Measurements from ENCODE around the gene METRNL.
"Not testable (repeated sequence)": the region's sequence is repeated elsewhere in the genome, so short reads cannot be mapped to it uniquely, and the experiment has no call there.

METRNL gene

GRCh38 chr17:83053021-83053681 is 26.3 kb upstream of the METRNL start:
- peak; percentile 28 for DNase-seq

DNA sequence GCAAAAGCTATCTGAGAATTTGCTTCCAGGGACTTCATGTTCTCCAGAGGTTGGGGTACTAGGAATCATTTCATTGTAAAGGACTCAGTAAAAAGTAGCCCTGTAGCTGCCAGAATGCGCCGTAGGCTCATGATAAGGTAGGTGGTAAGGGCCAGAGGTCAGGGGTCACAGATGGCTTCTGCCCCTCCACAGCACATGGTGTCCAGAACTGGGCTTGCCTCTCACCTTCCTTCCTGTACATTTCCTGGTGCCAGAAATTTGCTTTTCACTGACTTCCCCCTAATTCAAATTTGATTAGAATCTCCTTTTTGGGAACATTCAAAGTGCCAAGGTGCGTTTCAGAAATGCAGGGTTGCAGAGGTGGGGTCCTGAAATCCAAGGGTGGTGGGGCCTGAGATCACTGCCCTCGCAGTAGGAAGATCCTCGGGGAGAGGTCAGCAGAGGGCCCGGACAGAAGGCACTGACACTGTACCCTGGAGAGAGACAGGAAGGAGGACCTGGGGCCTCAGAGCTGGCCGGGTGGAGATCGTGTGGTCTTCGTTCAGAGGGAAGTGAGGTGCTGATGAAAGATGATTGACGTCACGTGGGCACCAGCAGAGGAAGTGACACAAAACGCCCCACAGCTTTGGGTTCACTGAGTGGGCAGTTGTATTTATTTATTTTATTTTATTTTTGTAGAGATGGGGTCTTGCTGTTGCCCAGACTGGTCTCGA is 25.5 kb upstream of the METRNL start:
- DNase-seq, result no peak

- no peak for DNase-seq
Observed at GRCh38 chr17:83054518-83055125, 24.8 kb upstream of the METRNL start.

DNA sequence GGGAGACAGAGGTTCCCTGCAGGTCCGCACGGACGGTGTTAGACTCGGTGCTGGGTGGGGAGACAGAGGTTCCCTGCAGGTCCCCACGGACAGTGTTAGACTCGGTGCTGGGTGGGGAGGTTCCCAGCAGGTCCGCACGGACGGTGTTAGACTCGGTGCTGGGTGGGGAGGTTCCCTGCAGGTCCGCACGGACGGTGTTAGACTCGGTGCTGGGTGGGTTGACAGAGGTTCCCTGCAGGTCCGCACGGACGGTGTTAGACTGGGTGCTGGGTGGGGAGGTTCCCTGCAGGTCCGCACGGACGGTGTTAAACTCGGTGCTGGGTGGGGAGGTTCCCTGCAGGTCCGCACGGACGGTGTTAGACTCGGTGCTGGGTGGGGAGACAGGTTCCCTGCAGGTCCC is 24.2 kb upstream of the METRNL start:
- DNase-seq, result not testable (repeated sequence)

- peak; percentile 87 for DNase-seq
Observed at GRCh38 chr17:83055911-83056582, 23.4 kb upstream of the METRNL start.

- DNase-seq, result peak; percentile 48
Observed at GRCh38 chr17:83056583-83057396, 22.6 kb upstream of the METRNL start.

DNA sequence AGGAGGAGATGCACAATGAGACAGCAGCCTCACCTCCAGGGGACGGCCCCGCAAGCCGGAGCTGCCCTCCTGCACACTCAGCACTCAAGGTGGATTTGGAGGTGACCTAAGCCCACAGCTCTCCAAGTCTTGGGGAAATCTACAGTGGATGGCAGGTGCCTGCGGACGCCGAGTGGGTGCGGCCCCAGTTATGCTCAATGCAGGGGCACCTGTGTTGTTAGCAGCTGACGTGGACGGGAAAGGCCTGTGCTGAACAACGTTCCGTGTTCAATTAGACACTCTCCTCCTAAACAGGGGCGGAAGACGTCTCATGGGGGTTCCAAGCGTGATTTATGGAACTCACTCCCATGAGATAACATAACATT is 22.0 kb upstream of the METRNL start:
- DNase-seq, result no peak

GRCh38 chr17:83057793-83058265 is 21.6 kb upstream of the METRNL start:
- no peak for DNase-seq

GRCh38 chr17:83058266-83058798 is 21.1 kb upstream of the METRNL start:
- DNase-seq, result no peak

DNA sequence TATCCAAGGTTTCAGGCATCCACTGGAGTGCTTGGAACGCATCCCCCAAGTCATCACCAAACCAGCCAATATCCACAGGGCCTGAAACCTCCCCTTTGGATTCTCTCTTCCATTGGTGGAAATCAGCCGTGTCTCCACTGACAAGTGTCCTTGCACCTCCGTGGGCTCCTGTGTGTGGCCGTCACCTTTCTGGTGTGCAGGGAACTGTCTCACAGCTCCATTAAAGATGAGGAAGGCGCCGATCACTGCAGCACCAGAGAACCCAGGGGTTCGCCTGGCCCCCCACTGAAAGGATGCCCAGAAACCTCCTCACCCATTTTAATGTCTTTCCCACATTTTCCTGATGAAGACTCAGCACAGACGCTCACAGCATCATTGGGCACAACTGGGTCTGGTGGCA is 17.8 kb upstream of the METRNL start:
- no peak for DNase-seq

DNA sequence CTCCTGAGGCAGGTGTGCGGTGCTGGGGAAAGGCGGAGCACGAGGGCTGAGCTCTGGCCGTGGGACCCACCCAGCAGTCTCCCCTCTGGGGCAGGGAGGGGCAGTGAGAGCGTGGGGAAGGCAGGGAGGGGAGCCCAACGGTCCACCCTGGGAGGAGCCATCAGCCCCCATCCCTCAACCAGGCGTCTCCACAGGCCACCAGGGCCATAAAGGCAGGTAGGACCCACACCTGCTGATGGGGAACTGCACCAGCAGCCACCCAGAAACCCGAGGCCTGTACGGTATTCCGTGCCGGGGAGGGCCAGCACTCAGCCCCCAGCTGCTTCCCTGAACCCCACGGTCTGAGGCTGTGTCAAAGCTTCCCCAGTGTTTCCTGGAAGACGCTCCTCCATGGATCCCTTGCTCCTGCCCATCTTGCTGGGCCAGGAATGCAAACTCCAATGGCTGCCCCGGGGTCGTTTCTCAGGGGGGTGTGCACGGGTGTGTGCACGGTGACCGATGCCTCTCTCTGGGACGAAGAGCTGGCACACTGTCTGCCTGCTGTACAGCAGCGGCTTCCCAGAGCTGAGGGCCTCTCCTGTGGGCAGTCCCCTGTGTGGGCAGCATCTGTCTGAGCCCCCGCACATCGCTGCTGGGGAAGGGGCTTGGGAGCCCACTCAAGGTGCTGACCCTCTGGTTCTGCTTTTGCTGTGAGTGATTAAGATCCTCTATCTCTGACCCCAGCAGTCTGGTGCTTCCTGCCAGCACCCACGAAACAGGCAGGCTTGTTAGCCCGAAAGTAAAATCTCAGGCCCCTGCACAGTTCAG is 17.2 kb upstream of the METRNL start:
- no peak for DNase-seq

GRCh38 chr17:83062818-83063671 is 16.4 kb upstream of the METRNL start:
- DNase-seq, result no peak

DNA sequence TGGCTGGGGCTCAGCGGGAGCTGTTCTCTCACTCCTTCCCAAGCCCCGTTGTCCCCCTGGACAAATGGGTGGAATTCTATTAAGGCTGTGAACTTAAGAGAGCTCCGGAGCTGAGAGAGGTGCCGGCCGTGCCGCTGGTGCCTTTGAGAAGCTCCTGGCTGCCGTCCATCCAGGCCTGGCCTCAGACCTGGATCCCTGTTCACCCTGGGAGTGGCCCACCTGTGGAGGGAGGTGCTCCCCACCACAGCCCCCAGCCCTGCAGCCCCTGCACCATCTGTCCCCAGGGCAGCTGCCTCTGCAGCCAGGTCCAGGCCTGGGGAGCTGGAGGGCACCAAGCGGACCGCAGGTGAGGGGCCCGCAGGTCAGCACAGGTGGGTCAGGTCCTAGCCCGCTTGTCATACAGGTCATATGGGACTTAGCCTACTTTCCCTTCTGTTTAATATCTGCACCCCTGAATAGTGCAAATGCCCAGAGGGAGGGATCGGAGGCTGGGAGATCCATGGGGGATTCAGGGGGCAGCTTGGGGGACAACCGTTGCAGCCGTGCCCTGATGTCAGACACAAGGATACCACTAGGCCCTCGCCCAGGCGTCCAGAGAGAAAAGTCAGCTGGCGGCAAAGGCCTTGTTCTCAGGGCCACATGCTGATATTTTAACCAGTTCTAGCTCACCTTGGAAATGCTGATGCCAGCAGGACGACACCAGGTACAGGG is 15.2 kb upstream of the METRNL start:
- DNase-seq, result no peak

DNA sequence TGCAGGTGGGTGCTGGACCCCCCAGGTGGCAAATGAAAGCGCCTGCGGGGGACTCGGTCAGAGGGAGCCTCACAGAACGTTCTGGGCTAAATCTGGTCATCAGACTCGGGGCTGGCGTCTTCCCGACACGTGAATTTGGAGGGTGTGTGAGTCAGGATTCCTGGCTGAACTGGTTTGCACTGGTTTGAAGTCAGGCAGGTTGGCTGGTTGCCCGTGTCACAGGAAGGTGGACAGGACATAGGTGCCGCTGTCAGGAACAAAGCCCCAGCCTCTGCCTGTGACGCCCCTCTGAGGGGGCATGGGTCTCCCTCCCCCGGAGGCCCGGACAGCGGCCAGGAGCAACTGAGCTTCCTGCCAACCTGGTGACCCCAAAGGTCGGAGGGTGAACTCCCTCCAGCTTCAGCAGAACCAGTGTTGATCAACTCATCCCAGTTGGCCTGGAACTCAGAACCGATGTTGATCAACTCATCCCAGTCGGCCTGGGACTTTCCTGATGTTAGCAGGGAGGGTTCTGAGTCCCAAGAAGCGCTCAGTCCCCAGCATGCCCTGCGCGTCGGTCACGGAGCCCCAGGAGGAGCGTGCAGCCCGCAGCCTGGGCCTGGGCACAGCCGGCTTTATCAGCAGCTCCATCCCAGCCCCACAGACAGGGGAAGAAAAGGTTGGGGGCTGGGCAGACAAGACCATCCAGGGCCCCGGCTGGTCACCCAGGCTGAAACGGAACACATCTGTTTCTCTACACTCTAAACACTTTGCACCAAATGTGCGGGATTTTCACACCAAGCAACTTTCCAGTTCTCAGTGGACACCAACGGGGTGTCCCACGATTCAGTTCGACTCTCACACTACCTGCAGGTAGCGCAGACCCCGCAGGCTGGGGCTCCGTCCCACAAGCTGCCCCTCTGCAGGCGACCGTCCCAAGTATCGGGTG is 14.4 kb upstream of the METRNL start:
- DNase-seq, result no peak

GRCh38 chr17:83065660-83066542 is 13.5 kb upstream of the METRNL start:
- DNase-seq, result no peak

DNA sequence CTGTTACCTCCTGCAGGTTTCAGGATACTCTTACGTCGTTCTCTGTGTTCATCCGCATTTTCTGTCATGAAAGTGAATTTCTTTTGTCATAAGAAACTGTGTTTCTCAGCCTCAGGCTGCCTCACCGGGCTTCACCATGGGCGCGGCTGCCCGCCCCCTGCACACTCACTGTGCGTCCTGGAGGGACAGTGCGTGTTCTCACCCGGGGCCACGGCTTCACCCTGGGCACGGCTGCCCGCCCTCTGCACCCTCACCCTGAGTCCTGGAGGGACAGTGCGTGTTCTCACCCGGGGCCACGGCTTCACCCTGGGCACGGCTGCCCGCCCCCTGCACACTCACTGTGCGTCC is 12.9 kb upstream of the METRNL start:
- not testable (repeated sequence) for DNase-seq

GRCh38 chr17:83067071-83067717 is 12.2 kb upstream of the METRNL start:
- DNase-seq, result no peak
